ENCODE measurements around the gene STEAP3. TPM values are rescaled to one million over a fixed set of nuclear protein-coding genes. Genes with fewer than 3 reads are reported as not detected.

Gene STEAP3
- total RNA-seq, 1 donor from 2014 or later, result 38.8 TPM

DNA sequence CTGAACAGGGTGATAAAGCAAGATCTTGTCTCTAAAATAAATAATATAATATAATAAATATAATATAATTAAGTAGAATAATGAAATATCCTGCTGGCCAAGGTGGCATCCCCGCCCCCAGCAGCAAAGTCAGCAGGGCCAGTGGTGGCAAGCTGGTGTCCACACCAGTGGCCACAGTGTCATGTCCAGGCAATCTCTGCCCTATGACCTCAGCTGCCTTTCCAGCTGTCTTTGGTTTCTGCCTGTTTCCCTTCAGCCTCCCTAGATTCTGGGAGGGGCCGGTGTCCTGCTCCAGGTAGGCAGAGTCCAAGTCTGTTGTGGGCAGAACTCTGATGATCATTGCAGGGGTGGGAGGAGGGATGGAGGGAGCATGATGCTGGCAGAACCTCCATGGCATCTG lies 16.2 kb upstream of the STEAP3 start:
- no peak overlapping the region for H3K4me3 ChIP-seq (ENCODE audit: low read depth, low read length)
- no peaks in the 10 kb centered on the region for H3K36me3 ChIP-seq (ENCODE audit: control insufficient read depth, insufficient read depth, low read length)
- no peak for DNase-seq (ENCODE audit: low read depth)
- no peaks in the 10 kb centered on the region for H3K27me3 ChIP-seq (ENCODE audit: control insufficient read depth, insufficient read depth, low read length)
- TF ChIP-seq, protein P1, sequence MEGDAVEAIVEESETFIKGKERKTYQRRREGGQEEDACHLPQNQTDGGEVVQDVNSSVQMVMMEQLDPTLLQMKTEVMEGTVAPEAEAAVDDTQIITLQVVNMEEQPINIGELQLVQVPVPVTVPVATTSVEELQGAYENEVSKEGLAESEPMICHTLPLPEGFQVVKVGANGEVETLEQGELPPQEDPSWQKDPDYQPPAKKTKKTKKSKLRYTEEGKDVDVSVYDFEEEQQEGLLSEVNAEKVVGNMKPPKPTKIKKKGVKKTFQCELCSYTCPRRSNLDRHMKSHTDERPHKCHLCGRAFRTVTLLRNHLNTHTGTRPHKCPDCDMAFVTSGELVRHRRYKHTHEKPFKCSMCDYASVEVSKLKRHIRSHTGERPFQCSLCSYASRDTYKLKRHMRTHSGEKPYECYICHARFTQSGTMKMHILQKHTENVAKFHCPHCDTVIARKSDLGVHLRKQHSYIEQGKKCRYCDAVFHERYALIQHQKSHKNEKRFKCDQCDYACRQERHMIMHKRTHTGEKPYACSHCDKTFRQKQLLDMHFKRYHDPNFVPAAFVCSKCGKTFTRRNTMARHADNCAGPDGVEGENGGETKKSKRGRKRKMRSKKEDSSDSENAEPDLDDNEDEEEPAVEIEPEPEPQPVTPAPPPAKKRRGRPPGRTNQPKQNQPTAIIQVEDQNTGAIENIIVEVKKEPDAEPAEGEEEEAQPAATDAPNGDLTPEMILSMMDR (IDR thresholded peaks at IDR 0.05; ENCODE audit: insufficient read depth, low read length, poor library complexity, severe bottlenecking), result no peak

DNA sequence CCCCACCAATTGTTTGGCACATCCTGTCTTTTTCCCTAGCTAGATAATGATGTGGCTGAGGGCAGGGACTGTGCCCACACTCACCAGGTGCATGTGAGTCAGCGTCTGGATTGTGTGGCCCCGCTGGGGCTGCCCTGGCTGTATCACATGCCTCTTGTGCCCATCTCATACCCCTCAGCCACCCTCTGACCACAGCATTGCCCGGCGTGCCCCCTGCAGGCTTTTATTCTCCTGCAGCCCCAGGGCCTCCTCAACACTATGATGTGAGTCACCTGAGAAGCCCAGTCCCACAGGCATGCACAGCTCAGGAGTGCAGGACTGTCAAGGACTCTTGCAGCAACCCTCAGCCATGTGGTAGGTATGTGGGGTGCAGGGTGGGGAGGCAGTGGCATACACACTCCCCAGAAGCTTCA lies 14.8 kb upstream of the STEAP3 start:
- TF ChIP-seq, protein P1 (IDR thresholded peaks at IDR 0.05; ENCODE audit: insufficient read depth, low read length, poor library complexity, severe bottlenecking), result peak; percentile 34
- Histone ChIP-seq H3K27me3 (ENCODE audit: control insufficient read depth, insufficient read depth, low read length) (no peaks in the 10 kb centered on the region), H3K4me3 (ENCODE audit: low read depth, low read length) (no peak overlapping the region), H3K36me3 (ENCODE audit: control insufficient read depth, insufficient read depth, low read length) (no peaks in the 10 kb centered on the region)
- peak; percentile 84 for DNase-seq (ENCODE audit: low read depth)

DNA sequence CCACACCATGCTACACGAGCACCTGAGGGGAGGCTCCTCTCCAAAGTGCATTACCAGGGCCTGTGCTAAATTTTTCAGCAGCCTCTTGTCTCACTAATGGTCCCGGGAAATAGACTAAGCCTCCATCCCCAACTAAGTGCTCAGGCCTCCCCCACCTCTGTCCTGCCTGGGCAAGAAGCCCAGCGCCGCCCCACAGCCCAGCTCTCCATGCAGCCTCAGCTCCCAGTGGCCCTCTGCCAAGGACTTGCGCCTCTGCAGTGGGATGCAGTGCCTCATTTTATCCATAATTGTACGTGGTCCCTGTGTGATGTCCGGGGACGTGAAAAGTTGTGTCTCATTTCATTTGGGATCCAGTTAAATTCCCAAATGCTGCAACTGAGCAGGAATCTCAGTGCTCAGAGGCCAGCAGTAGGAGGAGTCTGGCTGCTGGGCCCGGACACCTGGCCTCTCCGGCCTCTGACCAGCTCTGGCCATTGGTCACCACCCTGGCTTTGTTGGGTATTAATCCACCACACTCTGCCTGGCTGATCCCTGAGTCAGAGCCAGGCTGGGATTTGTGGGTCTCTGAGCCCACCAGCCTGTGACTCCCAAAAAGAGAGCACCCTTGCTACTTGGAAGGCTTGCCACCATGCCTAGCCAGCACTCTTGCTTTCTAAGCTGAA lies 11.4 kb upstream of the STEAP3 start:
- Histone ChIP-seq H3K36me3 (ENCODE audit: control insufficient read depth, insufficient read depth, low read length) (no peaks in the 10 kb centered on the region), H3K4me3 (ENCODE audit: low read depth, low read length) (no peak overlapping the region), H3K27me3 (ENCODE audit: control insufficient read depth, insufficient read depth, low read length) (no peaks in the 10 kb centered on the region)
- TF ChIP-seq, protein P1 (IDR thresholded peaks at IDR 0.05; ENCODE audit: insufficient read depth, low read length, poor library complexity, severe bottlenecking), result no peak
- DNase-seq (ENCODE audit: low read depth), result no peak

DNA sequence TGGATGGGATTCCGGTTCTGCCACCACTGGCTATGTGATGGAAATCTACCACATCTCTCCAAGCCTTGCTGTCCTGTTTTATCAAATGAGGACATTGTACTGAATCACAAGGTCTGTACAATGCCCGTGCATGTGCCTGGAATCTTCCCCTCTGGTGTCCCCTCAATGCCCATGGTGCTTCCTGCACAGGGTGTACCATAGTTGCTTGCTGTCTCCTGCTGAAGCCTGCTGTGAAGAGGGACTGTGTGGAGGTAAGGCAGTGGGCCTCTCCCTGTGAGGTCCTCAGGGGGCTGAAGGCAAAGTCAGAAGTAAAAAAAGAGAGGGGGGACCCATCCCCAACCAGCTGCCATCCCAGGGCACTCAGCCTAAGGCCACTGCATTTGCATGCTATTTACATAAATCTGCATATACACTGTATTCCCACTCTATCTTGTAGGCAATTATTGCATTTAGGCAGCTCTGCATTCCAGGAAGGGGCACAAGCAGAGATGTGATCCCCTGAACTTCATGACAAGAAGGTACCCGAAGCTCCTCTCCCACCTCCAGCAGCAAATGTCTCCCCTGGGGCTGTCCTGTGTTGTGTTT lies 9.1 kb upstream of the STEAP3 start:
- DNase-seq (ENCODE audit: low read depth), result no peak
- Histone ChIP-seq H3K27me3 (ENCODE audit: control insufficient read depth, insufficient read depth, low read length) (no peaks in the 10 kb centered on the region), H3K36me3 (ENCODE audit: control insufficient read depth, insufficient read depth, low read length) (no peaks in the 10 kb centered on the region), H3K4me3 (ENCODE audit: low read depth, low read length) (no peak overlapping the region)
- TF ChIP-seq, protein P1 (IDR thresholded peaks at IDR 0.05; ENCODE audit: insufficient read depth, low read length, poor library complexity, severe bottlenecking), result no peak

DNA sequence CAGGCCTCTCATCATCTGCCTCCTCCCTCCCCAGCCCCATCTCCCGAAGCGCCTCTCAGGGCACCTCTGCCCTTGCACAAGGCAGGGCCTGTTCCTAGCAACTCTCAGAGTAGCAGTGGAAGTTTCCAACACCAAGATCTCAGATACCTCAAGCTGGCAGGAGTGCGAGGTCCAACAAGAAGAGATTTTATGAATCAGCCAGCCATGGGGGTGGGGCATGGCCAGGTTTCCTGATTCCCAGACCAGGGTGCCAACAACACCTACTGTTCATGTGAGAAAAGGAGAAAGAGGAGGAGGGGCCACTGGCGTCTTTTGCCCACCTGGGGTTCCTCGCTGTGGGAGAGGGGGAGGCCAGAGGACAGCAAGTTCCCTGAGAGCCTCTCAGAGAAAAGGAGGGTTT lies 6.6 kb upstream of the STEAP3 start:
- TF ChIP-seq, protein P1 (IDR thresholded peaks at IDR 0.05; ENCODE audit: insufficient read depth, low read length, poor library complexity, severe bottlenecking), result no peak
- H3K36me3 ChIP-seq (ENCODE audit: control insufficient read depth, insufficient read depth, low read length), result no peaks in the 10 kb centered on the region
- no peak for DNase-seq (ENCODE audit: low read depth)
- H3K4me3 ChIP-seq (ENCODE audit: low read depth, low read length), result no peak overlapping the region
- no peaks in the 10 kb centered on the region for H3K27me3 ChIP-seq (ENCODE audit: control insufficient read depth, insufficient read depth, low read length)
